ENCODE data around the gene SARS2. TPM values are rescaled to one million over a fixed set of nuclear protein-coding genes. Genes with fewer than 3 reads are reported as not detected.

Gene SARS2
- total RNA-seq, 1 experiment from 2014 or later, result 19.9 TPM

GRCh38 chr19:38867171-38867780, 63.3 kb downstream of the SARS2 start:
- H3K4me3 ChIP-seq, result no peak overlapping the region
- DNase-seq (ENCODE audit: low read depth in 1 of 2, low spot score in 2 of 2), result no peak
- H3K27me3 ChIP-seq (replicated peaks), result no peaks in the 10 kb centered on the region
- no peaks in the 10 kb centered on the region for H3K9me3 ChIP-seq (replicated peaks)
- peaks cover 8% of the 10 kb centered on the region for H3K4me1 ChIP-seq (replicated peaks)
- H3K27ac ChIP-seq, result no peak overlapping the region
- no peaks in the 10 kb centered on the region for H3K36me3 ChIP-seq

Other genes with a start within 250 kb of the SARS2 start
- not detected in 2 replicates for gene CAPN12, start 186.3 kb downstream of the SARS2 start, total RNA-seq (2014; rRNA removed; shearing (Covaris generic))
- not detected in 2 replicates for gene LGALS7, start 157.2 kb downstream of the SARS2 start, total RNA-seq (2014; rRNA removed; shearing (Covaris generic))
- not detected in 2 replicates for gene LGALS7B, start 141.6 kb downstream of the SARS2 start, total RNA-seq (2014; rRNA removed; shearing (Covaris generic))
- gene LGALS4, start 117.8 kb downstream of the SARS2 start, total RNA-seq (2014; rRNA removed; shearing (Covaris generic)), result not detected in 2 replicates
- gene ECH1, start 99.0 kb downstream of the SARS2 start, total RNA-seq (2014; rRNA removed; shearing (Covaris generic)), result 48.3 and 64.8 TPM in 2 replicates
- 266 and 343 TPM in 2 replicates for gene HNRNPL, start 80.8 kb downstream of the SARS2 start, total RNA-seq (2014; rRNA removed; shearing (Covaris generic))
- gene RINL, start 52.5 kb downstream of the SARS2 start, total RNA-seq (2014; rRNA removed; shearing (Covaris generic)), result 0.84 TPM in 1 of 2 replicates, not detected in the other
- gene SIRT2, start 31.1 kb downstream of the SARS2 start, total RNA-seq (2014; rRNA removed; shearing (Covaris generic)), result 48.8 and 75.6 TPM in 2 replicates
- gene NFKBIB, start 30.8 kb downstream of the SARS2 start, total RNA-seq (2014; rRNA removed; shearing (Covaris generic)), result 19.3 and 29.8 TPM in 2 replicates
- gene CCER2, start 18.6 kb downstream of the SARS2 start, total RNA-seq (2014; rRNA removed; shearing (Covaris generic)), result not detected in 2 replicates
- gene MRPS12, start 181 bp upstream of the SARS2 start, total RNA-seq (2014; rRNA removed; shearing (Covaris generic)), result 60.6 and 60.7 TPM in 2 replicates
- 3.9 and 21.0 TPM in 2 replicates for gene FBXO17, start 45.0 kb upstream of the SARS2 start, total RNA-seq (2014; rRNA removed; shearing (Covaris generic))
- 1.5 TPM in 1 of 2 replicates, not detected in the other for gene FBXO27, start 101.8 kb upstream of the SARS2 start, total RNA-seq (2014; rRNA removed; shearing (Covaris generic))
- not detected in 2 replicates for gene ACP7, start 153.6 kb upstream of the SARS2 start, total RNA-seq (2014; rRNA removed; shearing (Covaris generic))
- 7.2 TPM in 2 replicates for gene PAK4, start 195.0 kb upstream of the SARS2 start, total RNA-seq (2014; rRNA removed; shearing (Covaris generic))

Data from SJSA1 (cell line).